GM10266 (cell line): ENCODE data around the gene MN1.

Experiments
- DNase-seq: peaks from one replicate; pipeline ENCODE4 v3.0.0; 2012; ENCODE audit errors: extremely low spot score
- TF ChIP-seq, protein P1 (sequence below): IDR thresholded peaks from 2 replicates; pipeline ENCODE4 v1.5.1; 2012; ENCODE audit warnings: mild to moderate bottlenecking, low read depth; ENCODE audit not compliant: control insufficient read depth, insufficient read depth; ENCODE audit errors: missing control alignments

Gene MN1

DNA sequence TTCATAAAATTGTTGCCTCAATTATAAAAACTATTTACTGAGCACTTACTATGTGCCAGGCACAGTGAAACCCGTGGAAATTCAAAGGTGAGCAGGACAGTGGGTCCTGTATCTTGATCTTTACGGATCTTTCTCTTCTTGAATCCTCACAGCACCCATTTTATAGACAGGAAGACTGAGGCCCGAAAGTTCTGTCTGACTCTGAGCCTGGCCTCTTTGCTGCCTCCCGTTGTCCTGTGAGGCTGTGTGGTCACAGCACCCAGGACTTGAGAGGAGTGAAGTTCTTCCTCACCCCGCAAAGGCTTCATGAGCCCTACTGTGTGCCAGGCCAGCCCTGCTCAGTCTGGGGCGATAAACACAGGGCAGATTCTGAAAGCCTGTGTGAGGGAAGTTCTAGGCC lies 13.4 kb upstream of the MN1 start:
- TF ChIP-seq, protein P1, sequence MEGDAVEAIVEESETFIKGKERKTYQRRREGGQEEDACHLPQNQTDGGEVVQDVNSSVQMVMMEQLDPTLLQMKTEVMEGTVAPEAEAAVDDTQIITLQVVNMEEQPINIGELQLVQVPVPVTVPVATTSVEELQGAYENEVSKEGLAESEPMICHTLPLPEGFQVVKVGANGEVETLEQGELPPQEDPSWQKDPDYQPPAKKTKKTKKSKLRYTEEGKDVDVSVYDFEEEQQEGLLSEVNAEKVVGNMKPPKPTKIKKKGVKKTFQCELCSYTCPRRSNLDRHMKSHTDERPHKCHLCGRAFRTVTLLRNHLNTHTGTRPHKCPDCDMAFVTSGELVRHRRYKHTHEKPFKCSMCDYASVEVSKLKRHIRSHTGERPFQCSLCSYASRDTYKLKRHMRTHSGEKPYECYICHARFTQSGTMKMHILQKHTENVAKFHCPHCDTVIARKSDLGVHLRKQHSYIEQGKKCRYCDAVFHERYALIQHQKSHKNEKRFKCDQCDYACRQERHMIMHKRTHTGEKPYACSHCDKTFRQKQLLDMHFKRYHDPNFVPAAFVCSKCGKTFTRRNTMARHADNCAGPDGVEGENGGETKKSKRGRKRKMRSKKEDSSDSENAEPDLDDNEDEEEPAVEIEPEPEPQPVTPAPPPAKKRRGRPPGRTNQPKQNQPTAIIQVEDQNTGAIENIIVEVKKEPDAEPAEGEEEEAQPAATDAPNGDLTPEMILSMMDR, result no peak
- no peak for DNase-seq

DNA sequence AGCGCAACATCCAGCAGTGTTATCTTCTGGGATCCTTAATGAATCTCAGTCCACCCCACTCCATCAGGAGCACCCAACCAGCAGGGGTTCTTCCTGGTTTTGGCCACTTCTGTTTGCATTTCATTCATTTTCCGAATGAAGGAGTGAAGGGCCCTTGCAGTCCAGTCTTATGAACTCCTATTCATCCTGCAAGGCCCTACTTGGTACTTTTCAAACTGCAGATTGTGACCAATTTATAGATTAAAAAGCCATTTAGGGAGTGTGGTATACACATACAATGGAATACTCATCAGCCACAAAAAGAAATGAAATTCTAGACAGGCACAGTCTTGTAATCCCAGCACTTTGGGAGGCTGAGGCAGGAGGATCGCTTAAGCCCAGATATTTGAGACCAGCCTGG lies 10.2 kb upstream of the MN1 start:
- no peak for DNase-seq
- TF ChIP-seq, protein P1, result no peak

DNA sequence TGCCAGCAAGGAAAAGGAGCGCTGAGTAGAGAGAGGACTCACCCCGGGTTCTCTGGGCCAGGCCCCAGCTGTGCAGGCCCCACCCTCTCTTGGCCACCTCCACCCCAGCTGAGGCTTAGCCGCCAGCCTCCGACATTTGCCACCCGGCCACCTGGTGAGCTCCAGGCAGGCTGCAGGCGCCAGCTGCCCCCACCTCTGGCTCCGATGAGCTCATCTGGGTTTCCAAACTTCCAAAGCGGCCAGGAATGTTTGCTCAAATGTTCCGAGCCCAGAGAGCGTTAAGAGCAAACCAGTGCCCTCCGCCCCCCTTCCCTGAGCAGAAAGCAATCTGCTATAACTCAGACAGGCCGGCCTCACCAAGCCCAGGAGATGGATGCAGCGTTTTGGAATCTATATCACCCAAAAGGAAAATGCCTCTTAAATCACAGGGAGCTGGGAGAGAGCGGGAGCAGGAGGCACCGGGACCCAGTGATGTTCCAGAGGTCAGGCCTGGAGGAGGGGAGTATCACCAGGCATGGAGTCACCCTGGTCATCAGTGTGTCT lies 9.1 kb upstream of the MN1 start:
- DNase-seq, result no peak
- TF ChIP-seq, protein P1, result no peak

DNA sequence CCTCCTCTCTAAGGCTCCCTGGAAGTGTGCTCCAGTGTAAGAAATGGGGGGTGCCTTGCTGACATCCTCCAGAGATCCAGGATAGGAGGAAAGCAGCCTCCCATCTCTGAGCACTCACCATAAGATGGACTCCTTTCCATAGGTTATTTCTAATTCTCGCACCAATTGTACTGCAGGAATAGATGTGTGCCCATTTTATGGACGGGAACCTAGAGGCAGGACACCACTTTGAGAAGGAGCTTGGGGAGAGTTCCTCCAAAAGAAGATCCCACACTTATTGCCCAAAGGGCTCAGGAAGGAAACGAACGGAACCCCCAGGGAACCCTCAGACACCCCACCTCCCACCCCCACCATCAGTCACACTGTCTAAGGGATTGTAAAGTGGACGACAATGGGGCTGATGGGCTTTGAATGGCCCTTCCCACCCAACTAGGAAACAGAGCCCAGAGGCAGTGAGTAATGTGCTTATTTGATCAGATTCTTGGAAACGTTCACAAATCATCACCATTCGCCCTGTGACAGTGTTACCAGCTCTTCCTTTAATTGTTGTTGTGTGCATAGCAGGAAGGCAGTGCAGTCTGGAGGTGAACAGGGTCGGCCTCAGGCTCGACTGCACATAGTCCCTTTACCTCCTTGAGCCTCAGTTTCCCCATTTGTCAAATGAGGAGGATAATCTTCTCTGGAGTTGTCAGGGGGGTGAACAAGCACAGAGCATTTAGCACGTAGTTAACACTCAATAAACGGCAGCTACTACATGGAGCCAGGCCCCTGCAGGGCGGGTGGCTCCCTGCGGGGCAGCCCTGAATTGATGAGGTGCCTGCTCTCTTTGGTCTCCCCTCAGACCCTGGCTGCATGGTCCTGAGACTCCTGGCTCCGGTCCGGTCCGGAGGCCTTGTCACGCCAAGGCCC lies 8.4 kb upstream of the MN1 start:
- DNase-seq, result no peak
- TF ChIP-seq, protein P1, result no peak

DNA sequence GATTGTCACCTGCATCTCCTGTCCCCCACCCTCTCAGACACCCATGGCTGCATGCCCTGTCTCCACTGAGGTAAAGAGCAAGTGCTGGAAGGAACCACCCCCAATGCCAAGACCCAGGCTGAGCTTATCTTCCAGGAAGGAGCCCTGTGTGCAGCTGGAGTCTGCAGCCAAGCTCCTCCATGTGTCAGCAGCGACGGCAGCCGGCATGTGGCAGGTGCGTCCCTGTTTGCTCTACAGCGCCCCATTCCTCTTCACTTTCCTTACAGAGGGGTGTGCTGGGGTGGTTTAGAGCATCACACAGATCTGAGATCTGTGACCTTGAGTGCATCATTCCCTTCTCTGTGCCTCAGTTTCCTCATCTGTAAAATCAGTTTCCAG lies 7.7 kb upstream of the MN1 start:
- TF ChIP-seq, protein P1, result no peak
- DNase-seq, result no peak

DNA sequence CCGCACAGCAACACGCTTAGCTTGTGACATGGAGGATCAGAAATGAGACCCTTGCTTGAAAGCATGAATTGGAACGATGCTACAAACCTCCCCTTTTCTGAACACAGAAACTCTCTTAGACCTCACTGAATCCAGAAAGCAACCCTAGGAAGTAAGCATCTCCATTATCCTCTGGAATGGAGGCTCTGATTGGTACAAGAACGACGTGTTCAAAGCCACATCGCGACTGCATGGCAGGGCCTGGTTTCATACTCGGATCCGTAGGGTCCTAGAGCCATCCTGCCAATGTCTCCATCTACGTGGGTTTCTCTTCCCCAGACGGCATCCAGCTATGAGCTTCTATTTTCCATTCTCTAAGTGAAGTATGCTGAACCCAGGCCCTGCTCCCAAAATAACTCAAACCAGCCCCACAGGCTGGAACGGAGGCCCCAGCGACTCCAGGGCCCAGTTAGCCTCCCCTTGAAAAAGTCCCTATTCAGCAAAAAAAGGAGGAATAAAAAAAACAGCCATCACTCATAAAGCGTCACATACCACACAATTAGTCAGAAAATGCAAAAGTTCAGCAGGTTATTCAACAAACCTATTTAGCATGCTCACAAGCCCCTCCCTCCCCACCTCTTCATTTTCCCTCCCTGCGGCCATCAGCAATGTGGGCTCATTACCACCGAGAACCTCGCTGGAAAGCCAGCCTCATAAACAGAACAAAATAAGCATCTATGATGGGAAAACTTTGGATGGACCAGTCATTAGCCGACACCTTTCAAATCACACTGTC lies 7.1 kb upstream of the MN1 start:
- no peak for DNase-seq

More for the DNA sequence above, 7.1 kb upstream of the MN1 start:
- TF ChIP-seq, protein P1, result no peak
